Natural killer cell (primary cell): ENCODE results near the gene FNBP1L. TPM values are rescaled to one million over a fixed set of nuclear protein-coding genes. Genes with fewer than 3 reads are reported as not detected.

Source experiments
- ATAC-seq, 3 donors: fragments of 150-1000 bp in 2 of 3; fragments of 200-7000 bp in 1 of 3; cut with Tn5 transposase; 1 replicate in 1 of 3; 2 replicates in 2 of 3; pipeline ENCODE4 v1.10.0; 2021; ENCODE audit warnings: mild to moderate bottlenecking in 2 of 3, moderate library complexity in 2 of 3
- DNase-seq, 2 donors: peaks; one replicate each; pipeline versions ENCODE4 v3.0.0 to v3.0.0-alpha.2; 2013 to 2021; ENCODE audit warnings: mixed read lengths in 1 of 2
- H3K27ac ChIP-seq: one replicate; pipeline ENCODE4 v1.5.1; 2013; ENCODE audit warnings: mild to moderate bottlenecking, low read length
- H3K27me3 ChIP-seq: one replicate; pipeline ENCODE4 v1.6.1; 2013; ENCODE audit warnings: low read length; ENCODE audit not compliant: control insufficient read depth, insufficient read depth
- H3K36me3 ChIP-seq: one replicate; pipeline ENCODE4 v1.6.1; 2013; ENCODE audit warnings: low read length; ENCODE audit not compliant: control insufficient read depth, insufficient read depth
- H3K4me1 ChIP-seq: one replicate; pipeline ENCODE4 v1.6.1; 2013; ENCODE audit warnings: low read length; ENCODE audit not compliant: control insufficient read depth, insufficient read depth
- H3K4me3 ChIP-seq: one replicate; pipeline ENCODE4 v1.5.1; 2013; ENCODE audit warnings: low read length
- H3K9me3 ChIP-seq: one replicate; pipeline ENCODE4 v1.6.1; 2013; ENCODE audit warnings: low read length; ENCODE audit not compliant: control insufficient read depth, insufficient read depth
- H3K27ac Mint-ChIP-seq, 2 donors: one replicate each; pipeline ENCODE4 v1.8.0; 2022; ENCODE audit warnings: mild to moderate bottlenecking in 2 of 2, mixed read lengths in 2 of 2, moderate library complexity in 1 of 2
- H3K27me3 Mint-ChIP-seq, 2 donors: one replicate each; pipeline ENCODE4 v1.8.0; 2022; ENCODE audit warnings: low read depth in 2 of 2, mixed read lengths in 2 of 2
- H3K36me3 Mint-ChIP-seq: one replicate; pipeline ENCODE4 v1.8.0; 2022; ENCODE audit warnings: mixed read lengths
- H3K4me1 Mint-ChIP-seq, 2 donors: one replicate each; pipeline ENCODE4 v1.8.0; 2022; ENCODE audit warnings: mixed read lengths in 2 of 2
- H3K4me3 Mint-ChIP-seq: one replicate; pipeline ENCODE4 v1.8.0; 2022; ENCODE audit warnings: mild to moderate bottlenecking, moderate library complexity, mixed read lengths
- H3K9me3 Mint-ChIP-seq, 2 donors: one replicate each; pipeline ENCODE4 v1.8.0; 2022; ENCODE audit warnings: mixed read lengths in 2 of 2
- CTCF ChIP-seq: fragments of 200-600 bp; IDR thresholded peaks from one replicate; pipeline ENCODE4 v1.8.0; 2022; ENCODE audit warnings: antibody characterized with exemption
- WGBS: methylation state at CpG from one replicate; pipeline ENCODE4 v1.1.7; 2013; ENCODE audit warnings: missing lambda C conversion rate; ENCODE audit not compliant: insufficient coverage; 5-methylcytosine and 5-hydroxymethylcytosine counted together
- intact Hi-C: fragments of 100-400 bp; cut with micrococcal nuclease; formaldehyde crosslinking; loops from one replicate; pipeline ENCODE4 v1.14.2; 2022
- total RNA-seq, 4 donors: library from RNA; stranded (reverse); fragments of 120-200 nt in 1 of 4; gene quantifications; one replicate each; pipeline versions ENCODE4 v1.2.3 to v1.2.4, GENCODE V29; 2013 to 2022

Gene FNBP1L
- total RNA-seq, 3 donors from 2014 or later (not counting 1 experiment from before 2014, with no cell fraction given) = 0.33 to 6.7 (median 0.84) TPM

GRCh38 chr1:93489756-93490155 is 41.8 kb downstream of the FNBP1L start:
- intact Hi-C loops = no loop called here
- no peak overlapping the region for H3K27ac Mint-ChIP-seq
- no peak for ATAC-seq

GRCh38 chr1:93490357-93490756 is 42.4 kb downstream of the FNBP1L start:
- no peaks in the 10 kb centered on the region for H3K36me3 Mint-ChIP-seq
- H3K4me3 ChIP-seq = no peak overlapping the region
- no peak for TF ChIP-seq CTCF
- DNase-seq (no peak), ATAC-seq (no peak)
- H3K9me3 ChIP-seq = no peaks in the 10 kb centered on the region
- no peak overlapping the region for H3K27ac Mint-ChIP-seq
- H3K27me3 ChIP-seq = no peaks in the 10 kb centered on the region
- no peaks in the 10 kb centered on the region for H3K4me1 Mint-ChIP-seq
- H3K36me3 ChIP-seq = no peaks in the 10 kb centered on the region
- intact Hi-C loops = no loop called here
- H3K4me3 Mint-ChIP-seq = no peak overlapping the region
- H3K27ac ChIP-seq = no peak overlapping the region
- no peaks in the 10 kb centered on the region for H3K9me3 Mint-ChIP-seq
- H3K4me1 ChIP-seq = no peaks in the 10 kb centered on the region
- H3K27me3 Mint-ChIP-seq = peaks cover 7 to 21% of the 10 kb centered on the region in 2 donors

More at GRCh38 chr1:93489756-93490155, 41.8 kb downstream of the FNBP1L start:
- no peak for TF ChIP-seq CTCF
- Histone ChIP-seq H3K9me3 (no peaks in the 10 kb centered on the region), H3K4me3 (no peak overlapping the region), H3K27ac (no peak overlapping the region), H3K4me1 (no peaks in the 10 kb centered on the region), H3K36me3 (no peaks in the 10 kb centered on the region), H3K27me3 (no peaks in the 10 kb centered on the region)
- Mint-ChIP-seq H3K36me3 (no peaks in the 10 kb centered on the region), H3K9me3 (no peaks in the 10 kb centered on the region), H3K4me3 (no peak overlapping the region), H3K4me1 (no peaks in the 10 kb centered on the region), H3K27me3 (peaks cover 7 to 21% of the 10 kb centered on the region in 2 donors)
- no peak for DNase-seq

- Mint-ChIP-seq H3K27ac (no peak overlapping the region), H3K4me1 (peaks cover 5 to 7% of the 10 kb centered on the region in 2 donors), H3K4me3 (no peak overlapping the region), H3K36me3 (no peaks in the 10 kb centered on the region), H3K27me3 (peaks cover 0 to 6% of the 10 kb centered on the region in 2 donors), H3K9me3 (no peaks in the 10 kb centered on the region)
- Histone ChIP-seq H3K36me3 (no peaks in the 10 kb centered on the region), H3K27me3 (no peaks in the 10 kb centered on the region), H3K9me3 (no peaks in the 10 kb centered on the region), H3K4me3 (no peak overlapping the region), H3K27ac (no peak overlapping the region), H3K4me1 (no peaks in the 10 kb centered on the region)
- no peak for ATAC-seq
- intact Hi-C loops = no loop called here
- no peak for DNase-seq
- TF ChIP-seq CTCF = no peak
- 100% methylated on average over 1 of the region's 1 CpG for WGBS
Measured at GRCh38 chr1:93495911-93496310, 48.0 kb downstream of the FNBP1L start.

GRCh38 chr1:93496520-93496919 is 48.6 kb downstream of the FNBP1L start:
- Mint-ChIP-seq H3K27ac (no peak overlapping the region), H3K4me3 (no peak overlapping the region), H3K36me3 (no peaks in the 10 kb centered on the region), H3K9me3 (no peaks in the 10 kb centered on the region), H3K27me3 (peaks cover 0 to 6% of the 10 kb centered on the region in 2 donors), H3K4me1 (peaks cover 5 to 7% of the 10 kb centered on the region in 2 donors)
- 95% methylated on average over 4 of the region's 4 CpGs for WGBS
- DNase-seq (no peak), ATAC-seq (no peak)
- H3K27me3 ChIP-seq = no peaks in the 10 kb centered on the region
- TF ChIP-seq CTCF = no peak
- no peak overlapping the region for H3K27ac ChIP-seq
- no peaks in the 10 kb centered on the region for H3K36me3 ChIP-seq
- no peaks in the 10 kb centered on the region for H3K9me3 ChIP-seq
- H3K4me1 ChIP-seq = no peaks in the 10 kb centered on the region
- intact Hi-C loops = no loop called here
- H3K4me3 ChIP-seq = no peak overlapping the region
